Fibroblast of peridontal ligament (primary cell): ENCODE measurements around the gene NOL7.

ENCODE experiments used
- DNase-seq: peaks from one replicate; pipeline ENCODE4 v3.0.0-alpha.2; 2010; ENCODE audit errors: extremely low read depth

The NOL7 gene

GRCh38 chr6:13614926-13615791 lies at the start of gene NOL7:
TSS of gene NOL7 (plus strand) at chr6:13615335. CDS start at chr6:13615359, 24 bp downstream.
- DNase-seq, result peak; percentile 99

- no peak for DNase-seq
These were observed 49.2 kb upstream of the NOL7 start for GRCh38 chr6:13565921-13566320.

- no peak for DNase-seq
These were observed 48.6 kb upstream of the NOL7 start for GRCh38 chr6:13566500-13566899.

GRCh38 chr6:13568970-13569369 lies 46.2 kb upstream of the NOL7 start:
- DNase-seq, result no peak

- DNase-seq, result no peak
These were observed 42.9 kb upstream of the NOL7 start for GRCh38 chr6:13572240-13572639.

GRCh38 chr6:13572951-13573654 lies 42.0 kb upstream of the NOL7 start:
- DNase-seq, result no peak

GRCh38 chr6:13573669-13574110 lies 41.4 kb upstream of the NOL7 start:
- DNase-seq, result peak; percentile 30

GRCh38 chr6:13574149-13574570 lies 41.0 kb upstream of the NOL7 start:
- peak; percentile 84 for DNase-seq

- peak; percentile 68 for DNase-seq
These were observed 40.4 kb upstream of the NOL7 start, which contains the start of gene SIRT5 for GRCh38 chr6:13574571-13575376. TSS of gene SIRT5 (plus strand) at chr6:13574601. CDS start at chr6:13584111, 9,510 bp downstream.

GRCh38 chr6:13575377-13575775 lies 39.8 kb upstream of the NOL7 start:
- no peak for DNase-seq

- DNase-seq, result no peak
These were observed 39.1 kb upstream of the NOL7 start for GRCh38 chr6:13576017-13576416.

- DNase-seq, result no peak
These were observed 37.2 kb upstream of the NOL7 start for GRCh38 chr6:13577926-13578325.

GRCh38 chr6:13579911-13580310 lies 35.2 kb upstream of the NOL7 start:
- DNase-seq, result no peak

- no peak for DNase-seq
These were observed 33.4 kb upstream of the NOL7 start for GRCh38 chr6:13581700-13582229.

- DNase-seq, result peak; percentile 10
These were observed 28.3 kb upstream of the NOL7 start for GRCh38 chr6:13586603-13587542.

GRCh38 chr6:13589801-13590200 lies 25.3 kb upstream of the NOL7 start:
- no peak for DNase-seq

GRCh38 chr6:13590574-13591153 lies 24.5 kb upstream of the NOL7 start:
- DNase-seq, result no peak

- DNase-seq, result no peak
These were observed 23.8 kb upstream of the NOL7 start for GRCh38 chr6:13591205-13591921.

GRCh38 chr6:13593103-13593502 lies 22.0 kb upstream of the NOL7 start:
- DNase-seq, result no peak

- DNase-seq, result no peak
These were observed 21.4 kb upstream of the NOL7 start for GRCh38 chr6:13593720-13594119.
